PC-9 (cell line): ENCODE data around the gene B4GALNT1. TPM values are rescaled to one million over a fixed set of nuclear protein-coding genes. Genes with fewer than 3 reads are reported as not detected.

Experiments
- BruUV-seq: library from RNA; stranded (reverse); fragments of 400-500 nt; replicated peaks from 2 replicates; lab custom pipeline; 2021; lab: Mats Ljungman, UMichigan
- CTCF ChIA-PET: fragments of 300-600 bp; sonication (Branson Sonifier 250); formaldehyde crosslinking; loops from one replicate; lab custom pipeline; 2022; ENCODE audit warnings: antibody characterized with exemption; lab: Charles Lee
- POLR2A ChIA-PET: fragments of 300-600 bp; sonication (Branson Sonifier 250); formaldehyde crosslinking; loops from one replicate; lab custom pipeline; 2022; ENCODE audit warnings: antibody characterized with exemption; ENCODE audit not compliant: unreplicated experiment; lab: Charles Lee
- DNase-seq, 2 experiments: peaks; one replicate each; pipeline versions ENCODE4 v3.0.0 to v3.0.0-alpha.2; 2015 to 2022; ENCODE audit warnings: mixed read lengths in 1 of 2
- H2AFZ ChIP-seq: fragments of 200-600 bp; sonication (generic); 2 replicates; pipeline ENCODE4 v1.8.1; 2017; ENCODE audit warnings: antibody characterized with exemption
- H3F3A ChIP-seq: fragments of 200-600 bp; sonication (generic); 2 replicates; pipeline ENCODE4 v1.8.1; 2017; ENCODE audit warnings: antibody characterized with exemption, mild to moderate bottlenecking, low read depth; ENCODE audit not compliant: insufficient read depth
- H3K27ac ChIP-seq: fragments of 200-600 bp; sonication (generic); 2 replicates; pipeline ENCODE4 v1.6.1; 2016; ENCODE audit warnings: mixed run types
- H3K27me3 ChIP-seq: fragments of 200-600 bp; sonication (generic); 2 replicates; pipeline ENCODE4 v1.6.1; 2016; ENCODE audit warnings: low read depth, mixed run types; ENCODE audit not compliant: insufficient read depth
- H3K36me3 ChIP-seq: fragments of 200-600 bp; sonication (generic); 2 replicates; pipeline ENCODE4 v1.6.1; 2016; ENCODE audit warnings: low read depth, mixed run types
- H3K4me1 ChIP-seq: fragments of 200-600 bp; sonication (generic); replicated peaks from 2 replicates; pipeline ENCODE4 v1.6.1; 2016; ENCODE audit warnings: mixed run types; ENCODE audit not compliant: insufficient read depth
- H3K4me2 ChIP-seq: fragments of 200-600 bp; sonication (generic); 2 replicates; pipeline ENCODE4 v1.6.1; 2017; ENCODE audit warnings: mixed run types
- H3K4me3 ChIP-seq: fragments of 200-600 bp; sonication (generic); 2 replicates; pipeline ENCODE4 v1.6.1; 2016; ENCODE audit warnings: mixed run types
- H3K79me2 ChIP-seq: fragments of 200-600 bp; sonication (generic); 2 replicates; pipeline ENCODE4 v1.6.1; 2017; ENCODE audit warnings: low read depth, mixed run types
- H3K9me2 ChIP-seq: fragments of 200-600 bp; sonication (generic); 2 replicates; pipeline ENCODE4 v1.8.1; 2017; ENCODE audit warnings: mild to moderate bottlenecking; ENCODE audit not compliant: insufficient read depth
- H3K9me3 ChIP-seq: fragments of 200-600 bp; sonication (generic); 2 replicates; pipeline ENCODE4 v1.8.1; 2016; ENCODE audit warnings: low read depth; ENCODE audit not compliant: insufficient read depth
- H4K20me1 ChIP-seq: fragments of 200-600 bp; sonication (generic); 2 replicates; pipeline ENCODE4 v1.8.1; 2017; ENCODE audit not compliant: insufficient read depth
- CTCF ChIP-seq: fragments of 200-600 bp; sonication (generic); conservative IDR thresholded peaks from 2 replicates; pipeline ENCODE4 v1.6.1; 2017; ENCODE audit warnings: mixed run types, antibody characterized with exemption, mild to moderate bottlenecking, moderate library complexity
- EZH2 ChIP-seq: fragments of 200-600 bp; sonication (generic); IDR thresholded peaks from 2 replicates; pipeline ENCODE4 v1.8.0; 2017; ENCODE audit warnings: antibody characterized with exemption, low read depth
- intact Hi-C: fragments of 100-400 bp; cut with micrococcal nuclease; formaldehyde crosslinking; loops from one replicate; pipeline ENCODE4 v1.10.0; 2022; ENCODE audit not compliant: unreplicated experiment
- total RNA-seq: library from RNA; stranded (reverse); gene quantifications from 2 replicates; pipeline ENCODE4 v1.2.3, GENCODE V29; 2021

The B4GALNT1 gene
- total RNA-seq, 1 experiment from 2014 or later: 15.0 TPM

- Histone ChIP-seq H3K9me3 (peaks cover 20% of the 10 kb centered on the region), H3K27me3 (peaks cover 27% of the 10 kb centered on the region), H3F3A (no peaks in the 10 kb centered on the region), H3K4me1 (no peaks in the 10 kb centered on the region), H3K4me3 (no peak overlapping the region), H3K79me2 (no peaks in the 10 kb centered on the region), H3K4me2 (peak overlapping the region; percentile 36; the same call in 1 of the 2 replicates), H3K36me3 (no peaks in the 10 kb centered on the region), H3K9me2 (no peaks in the 10 kb centered on the region), H4K20me1 (no peaks in the 10 kb centered on the region), H3K27ac (no peak overlapping the region), H2AFZ (no peak overlapping the region)
- no peak for TF ChIP-seq EZH2
- no peak for TF ChIP-seq CTCF
- no TSS peak for BruUV-seq
- ChIA-PET CTCF (interaction anchor here (0.7 kb wide), 1 partner anchor 85 kb away, joined by 5 read pairs; no protein-coding TSS in a partner anchor), POLR2A (interaction anchor here (0.6 kb wide), 1 partner anchor 38 kb away, joined by 3 read pairs; no protein-coding TSS in a partner anchor)
- DNase-seq: no peak
- intact Hi-C loops: no loop called here
These were observed 8.9 kb upstream of the B4GALNT1 start for GRCh38 chr12:57641699-57642442.

GRCh38 chr12:57640175-57641042, 7.4 kb upstream of the B4GALNT1 start:
- Histone ChIP-seq H3K36me3 (no peaks in the 10 kb centered on the region), H3F3A (no peaks in the 10 kb centered on the region), H3K27me3 (peaks cover 27% of the 10 kb centered on the region), H3K4me3 (no peak overlapping the region), H4K20me1 (no peaks in the 10 kb centered on the region), H3K9me3 (peaks cover 11% of the 10 kb centered on the region; the same call in 1 of the 2 replicates), H3K27ac (no peak overlapping the region), H3K4me2 (no peak overlapping the region), H3K9me2 (no peaks in the 10 kb centered on the region), H3K4me1 (no peaks in the 10 kb centered on the region), H3K79me2 (no peaks in the 10 kb centered on the region), H2AFZ (no peak overlapping the region)
- intact Hi-C loops: no loop called here
- CTCF ChIA-PET: no interaction called here
- no peak for TF ChIP-seq EZH2
- TF ChIP-seq CTCF: no peak
- POLR2A ChIA-PET: no interaction called here
- no peak for DNase-seq
- BruUV-seq: no TSS peak

GRCh38 chr12:57638096-57638495, 5.1 kb upstream of the B4GALNT1 start:
- DNase-seq: no peak
- no peaks in the 10 kb centered on the region for H4K20me1 ChIP-seq
- intact Hi-C loops: no loop called here
- H3K36me3 ChIP-seq: no peaks in the 10 kb centered on the region
- H3K79me2 ChIP-seq: no peaks in the 10 kb centered on the region
- no peak overlapping the region for H3K4me3 ChIP-seq
- H3K4me1 ChIP-seq: peaks cover 8% of the 10 kb centered on the region; the same call in 1 of the 2 replicates
- H3F3A ChIP-seq: no peaks in the 10 kb centered on the region
- H3K4me2 ChIP-seq: no peak overlapping the region
- no peaks in the 10 kb centered on the region for H3K9me2 ChIP-seq
- CTCF ChIA-PET: no interaction called here
- TF ChIP-seq EZH2 (no peak), CTCF (no peak)
- H3K27ac ChIP-seq: no peak overlapping the region
- no TSS peak for BruUV-seq
- no peaks in the 10 kb centered on the region for H3K9me3 ChIP-seq
- peaks cover 27% of the 10 kb centered on the region for H3K27me3 ChIP-seq
- POLR2A ChIA-PET: interaction anchor here (0.7 kb wide), 1 partner anchor 27 kb away, joined by 7 read pairs; the partner anchor contains the start of gene ARHGEF25
- no peak overlapping the region for H2AFZ ChIP-seq
